ENCODE measurements around the gene COL25A1.

Gene COL25A1

GRCh38 chr4:108793415-108793814 lies 509.0 kb downstream of the COL25A1 start:
- no peak for DNase-seq

GRCh38 chr4:108788731-108789130 lies 513.7 kb downstream of the COL25A1 start:
- no peak for DNase-seq

GRCh38 chr4:108787724-108788123 lies 514.7 kb downstream of the COL25A1 start:
- no peak for DNase-seq

DNA sequence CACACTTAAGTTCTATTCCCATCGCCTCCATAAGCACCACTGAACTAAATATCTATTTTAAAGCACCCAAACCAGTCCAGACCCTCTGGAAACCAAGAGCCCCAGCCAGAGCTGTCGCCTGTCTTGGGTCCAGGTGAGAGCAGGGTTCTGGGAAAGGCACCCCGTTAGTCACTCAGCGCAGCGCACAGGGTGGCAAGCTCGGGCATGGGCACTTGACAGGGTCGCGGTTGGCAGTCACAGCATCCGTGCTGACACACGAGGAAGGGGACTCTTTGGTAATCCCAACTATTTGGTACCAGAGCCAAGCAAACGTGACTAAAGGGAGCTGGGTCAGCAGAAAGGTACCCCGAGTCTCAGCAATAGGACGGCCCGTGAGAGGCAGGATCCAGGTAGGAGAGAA lies 515.4 kb downstream of the COL25A1 start:
- DNase-seq, result no peak

DNA sequence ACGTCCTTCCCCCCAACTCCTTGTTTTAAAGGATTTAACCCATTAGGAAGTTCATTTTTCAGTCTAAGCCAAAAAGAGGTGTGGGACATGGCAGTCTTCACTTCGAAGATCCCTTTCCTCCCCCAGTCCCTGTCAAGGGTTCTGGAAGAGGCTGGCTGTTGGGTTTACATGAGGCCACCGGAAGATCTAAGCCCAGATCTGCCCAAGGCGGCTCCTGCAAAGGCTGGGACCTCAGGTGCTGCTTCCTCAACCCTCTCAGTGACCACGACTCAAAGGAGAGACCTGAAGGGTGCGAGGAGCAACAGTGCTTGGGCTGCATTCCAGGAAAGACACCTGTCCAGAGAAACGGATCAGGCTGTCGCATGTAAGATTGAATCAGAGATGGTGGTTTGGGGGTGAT lies 516.1 kb downstream of the COL25A1 start:
- no peak for DNase-seq

DNA sequence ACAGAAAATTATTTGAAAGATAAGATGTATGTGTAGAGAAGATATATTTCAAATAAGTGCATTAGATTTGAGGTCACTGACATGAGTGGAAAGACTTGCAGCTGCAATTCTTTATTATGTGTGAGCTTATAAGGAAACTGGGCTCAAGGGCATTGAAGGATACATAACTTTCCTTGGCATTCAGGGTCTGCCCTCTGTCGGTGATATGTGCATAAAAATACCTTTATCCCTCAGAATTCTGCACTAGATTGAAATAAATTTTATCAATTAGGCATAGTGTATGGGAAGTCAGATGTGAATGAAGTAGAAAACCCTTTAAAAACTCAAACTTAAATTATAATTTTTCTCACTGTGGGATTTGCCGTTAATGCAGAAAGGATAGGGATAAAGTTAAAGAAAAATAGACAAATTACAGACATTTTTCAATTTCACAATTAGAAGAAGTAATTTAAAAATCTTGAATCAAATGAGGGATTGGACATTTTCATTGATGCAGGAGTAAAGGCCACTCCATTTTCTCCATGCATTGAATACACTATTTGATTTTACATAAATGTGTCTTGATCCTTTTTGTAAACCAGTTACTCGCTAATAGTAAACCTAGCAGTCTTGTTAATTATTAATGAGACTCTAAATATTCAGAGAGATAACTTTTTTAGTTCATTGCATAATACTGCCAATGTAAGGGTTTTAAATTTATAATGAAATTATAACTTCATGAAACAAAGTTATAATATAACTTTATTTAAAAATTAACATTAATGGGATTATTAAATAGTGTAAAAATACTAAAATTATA lies 518.6 kb downstream of the COL25A1 start:
- DNase-seq, result no peak

GRCh38 chr4:108779958-108780357 lies 522.5 kb downstream of the COL25A1 start:
- no peak for DNase-seq

DNA sequence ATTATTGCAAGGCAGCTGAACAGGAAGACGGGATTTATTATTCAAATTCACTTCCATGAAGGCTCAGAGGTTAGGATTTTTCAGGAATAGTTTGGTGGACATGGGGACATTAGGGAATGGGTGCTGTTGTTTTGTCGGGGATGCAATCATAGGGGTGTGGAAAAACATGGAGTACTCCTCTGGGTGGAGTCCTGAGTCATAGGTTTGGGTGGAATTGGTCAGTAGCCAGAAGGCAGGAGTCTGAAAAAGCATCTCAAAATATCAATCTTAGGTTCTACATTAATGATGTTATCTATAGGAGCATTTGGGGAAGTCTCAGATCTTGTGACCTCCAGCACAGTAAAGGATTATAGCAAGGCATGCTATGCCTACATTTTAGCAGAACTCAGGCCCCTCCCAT lies 525.1 kb downstream of the COL25A1 start:
- no peak for DNase-seq

- DNase-seq, result no peak
These were observed 526.5 kb downstream of the COL25A1 start for GRCh38 chr4:108775921-108776320.

DNA sequence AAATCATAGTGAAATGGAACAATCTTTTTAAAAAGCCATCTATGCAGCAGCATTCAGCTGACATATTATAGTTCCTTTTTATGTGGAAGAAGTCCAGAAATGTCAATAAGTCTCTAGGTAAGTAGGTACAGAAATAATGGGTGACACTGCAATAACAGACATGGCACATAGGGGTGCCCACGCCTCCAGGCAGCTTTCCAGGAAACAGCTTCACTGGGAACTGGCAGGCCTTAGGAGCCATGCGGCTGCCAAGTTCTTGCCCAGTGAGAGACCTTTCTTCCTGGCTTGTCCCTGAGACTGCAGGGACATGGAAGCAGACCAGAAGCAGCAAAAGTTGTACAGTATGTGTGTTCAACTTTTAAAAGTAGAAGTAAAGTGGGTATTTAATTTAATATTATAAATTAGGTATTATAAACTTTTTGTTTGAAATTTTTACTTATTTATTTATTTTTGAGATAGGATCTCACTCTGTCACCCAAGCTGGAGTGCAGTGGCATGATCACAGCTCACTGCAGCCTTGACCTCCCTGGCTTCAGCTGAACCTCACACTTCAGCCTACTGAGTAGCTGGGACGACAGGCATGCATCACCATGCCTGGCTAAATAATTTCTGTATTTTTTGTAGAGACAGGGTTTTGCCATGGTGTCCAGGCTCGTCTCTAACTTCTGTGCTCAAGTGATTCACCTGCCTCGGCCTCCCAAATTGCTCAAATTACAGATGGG lies 527.5 kb downstream of the COL25A1 start:
- no peak for DNase-seq

DNA sequence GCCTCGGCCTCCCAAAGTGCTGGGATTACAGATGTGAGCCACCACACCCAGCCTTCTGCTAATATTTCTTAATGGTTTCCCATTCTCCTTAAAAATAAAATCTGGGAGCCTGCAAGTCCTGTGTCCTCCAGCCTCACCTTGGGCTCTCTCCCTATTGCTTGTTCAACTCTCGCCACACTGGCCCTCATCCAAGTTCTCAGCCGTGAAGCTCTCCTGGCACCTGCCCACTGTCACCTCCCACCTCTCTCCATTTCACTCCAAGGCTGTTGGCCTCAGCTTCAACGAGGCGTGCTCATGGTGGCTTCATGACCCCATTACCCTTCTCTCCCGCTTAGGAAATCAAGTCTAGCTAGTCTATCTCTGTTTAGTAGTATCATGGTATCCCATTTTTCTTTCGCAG lies 530.1 kb downstream of the COL25A1 start:
- peak; percentile 2 for DNase-seq

- DNase-seq, result no peak
These were observed 536.4 kb downstream of the COL25A1 start for GRCh38 chr4:108766058-108766457.

DNA sequence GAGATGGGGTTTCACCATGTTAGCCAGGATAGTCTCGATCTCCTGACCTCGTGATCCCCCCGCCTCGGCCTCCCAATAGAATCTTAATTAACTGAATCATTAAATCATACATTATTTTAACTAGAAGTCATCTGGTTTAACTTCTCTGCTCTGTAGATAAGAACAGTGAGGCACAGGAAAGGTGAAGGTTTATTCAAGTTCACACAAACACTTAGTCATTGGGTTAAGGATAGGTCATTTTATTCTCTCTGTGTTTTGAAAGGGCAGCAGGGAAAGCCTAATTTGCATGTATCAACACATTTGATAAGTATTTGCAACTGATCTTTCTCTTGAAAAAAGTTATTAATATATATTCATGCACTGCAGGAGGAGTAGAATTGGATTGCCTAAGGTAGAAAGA lies 538.5 kb downstream of the COL25A1 start:
- no peak for DNase-seq

GRCh38 chr4:108763226-108763593 lies 539.2 kb downstream of the COL25A1 start:
- DNase-seq, result no peak

DNA sequence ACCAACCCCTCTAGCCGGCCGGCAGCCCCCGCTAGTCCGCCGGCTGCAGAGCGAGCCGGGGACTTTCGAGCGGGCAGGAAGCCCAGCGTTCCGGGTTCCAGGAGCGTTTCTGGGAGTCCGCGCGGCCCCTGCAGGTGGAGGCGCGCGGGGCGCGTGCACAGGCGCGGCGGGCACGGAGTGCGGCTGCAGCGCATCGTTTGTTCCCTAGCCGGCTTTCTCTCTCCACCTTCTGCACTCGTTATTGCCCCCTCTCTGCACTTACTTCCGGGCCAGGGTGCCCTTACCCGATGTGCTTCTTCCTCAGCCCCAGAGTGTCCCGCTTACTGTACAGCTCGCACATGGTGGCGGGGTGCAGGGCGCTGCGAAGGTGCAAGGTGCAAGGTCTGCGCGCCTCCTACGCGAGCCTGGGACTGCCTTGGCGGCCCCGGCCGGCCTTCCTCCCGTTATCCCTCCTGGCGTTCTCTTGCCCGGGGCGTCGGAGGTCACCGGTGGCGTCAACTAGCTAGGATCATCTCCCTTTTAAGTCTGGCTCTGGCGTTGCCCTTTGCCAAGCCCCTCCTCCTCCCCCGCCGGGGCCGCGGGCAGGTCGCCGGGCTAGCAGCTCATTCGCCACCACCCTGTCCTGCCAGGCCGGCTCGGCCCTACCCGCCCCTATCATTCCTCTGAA lies 539.8 kb downstream of the COL25A1 start, which contains the start of gene ETNPPL:
Gene ETNPPL (minus strand): TSS at position 495 of the 667 bp plus-strand sequence. CDS start 155 bp downstream, at position 340.
- DNase-seq, result no peak

Data from NCI-H2029 (cell line).